GM19023 (cell line): ENCODE measurements around the gene ZNF382.

ENCODE experiments used
- ATAC-seq: cut with Tn5 transposase; IDR thresholded peaks from one replicate; pipeline ENCODE4 v1.9.1; 2021; ENCODE audit warnings: mild to moderate bottlenecking, moderate library complexity; ENCODE audit not compliant: unreplicated experiment

Gene ZNF382

GRCh38 chr19:36674201-36674600 is 69.1 kb downstream of the ZNF382 start:
- no peak for ATAC-seq

- ATAC-seq: no peak
Observed at GRCh38 chr19:36679455-36679854, 74.3 kb downstream of the ZNF382 start.
